Measurements from ENCODE around the gene PAFAH1B1.
"Not testable (repeated sequence)": the region's sequence is repeated elsewhere in the genome, so short reads cannot be mapped to it uniquely, and the experiment has no call there.

The PAFAH1B1 gene

GRCh38 chr17:2690165-2691068 is 97.0 kb downstream of the PAFAH1B1 start:
- DNase-seq (ENCODE audit: low read depth): no peak

GRCh38 chr17:2691069-2691871 is 97.8 kb downstream of the PAFAH1B1 start:
- no peak for DNase-seq (ENCODE audit: low read depth)

- no peak for DNase-seq (ENCODE audit: low read depth)
Measured at GRCh38 chr17:2691965-2692780, 98.7 kb downstream of the PAFAH1B1 start.

GRCh38 chr17:2692781-2693135 is 99.3 kb downstream of the PAFAH1B1 start:
- no peak for DNase-seq (ENCODE audit: low read depth)

GRCh38 chr17:2693561-2694380 is 100.3 kb downstream of the PAFAH1B1 start:
- no peak for DNase-seq (ENCODE audit: low read depth)

- DNase-seq (ENCODE audit: low read depth): no peak
Measured at GRCh38 chr17:2694381-2695242, 101.2 kb downstream of the PAFAH1B1 start.

- no peak for DNase-seq (ENCODE audit: low read depth)
Measured at GRCh38 chr17:2695243-2695960, 101.9 kb downstream of the PAFAH1B1 start.

- no peak for DNase-seq (ENCODE audit: low read depth)
Measured at GRCh38 chr17:2695961-2696760, 102.7 kb downstream of the PAFAH1B1 start.

- no peak for DNase-seq (ENCODE audit: low read depth)
Measured at GRCh38 chr17:2697611-2698162, 104.2 kb downstream of the PAFAH1B1 start.

- not testable (repeated sequence) for DNase-seq (ENCODE audit: low read depth)
Measured at GRCh38 chr17:2699216-2699805, 105.9 kb downstream of the PAFAH1B1 start.

- DNase-seq (ENCODE audit: low read depth): no peak
Measured at GRCh38 chr17:2700030-2700490, 106.6 kb downstream of the PAFAH1B1 start.

GRCh38 chr17:2700491-2701141 is 107.2 kb downstream of the PAFAH1B1 start:
- no peak for DNase-seq (ENCODE audit: low read depth)

- no peak for DNase-seq (ENCODE audit: low read depth)
Measured at GRCh38 chr17:2701161-2701995, 107.9 kb downstream of the PAFAH1B1 start.

GRCh38 chr17:2701996-2702741 is 108.7 kb downstream of the PAFAH1B1 start:
- DNase-seq (ENCODE audit: low read depth): no peak

GRCh38 chr17:2703181-2703580 is 109.7 kb downstream of the PAFAH1B1 start:
- no peak for DNase-seq (ENCODE audit: low read depth)

- no peak for DNase-seq (ENCODE audit: low read depth)
Measured at GRCh38 chr17:2703606-2704005, 110.2 kb downstream of the PAFAH1B1 start.

All from GM04503 (cell line).